GM13976 (cell line): ENCODE measurements around the gene PTPN6.

Source experiments
- DNase-seq: peaks from one replicate; pipeline ENCODE4 v3.0.0; 2012; ENCODE audit warnings: low spot score
- CTCF ChIP-seq: IDR thresholded peaks from 2 replicates; pipeline ENCODE4 v1.5.1; 2012; ENCODE audit warnings: borderline replicate concordance, mild to moderate bottlenecking; ENCODE audit not compliant: insufficient read depth; ENCODE audit errors: extremely low read depth, missing control alignments, control extremely low read depth
- in situ Hi-C: fragments of 300-500 bp; cut with MboI; formaldehyde crosslinking; loops from one replicate; pipeline ENCODE4 v1.12.0; 2022; ENCODE audit warnings: low sequenced_read_pairs, mixed read lengths, inconsistent platforms; ENCODE audit not compliant: unreplicated experiment

Gene PTPN6

GRCh38 chr12:6977653-6978052 lies 26.5 kb downstream of the PTPN6 start:
- TF ChIP-seq CTCF = no peak
- in situ Hi-C loops = no loop called here
- DNase-seq = no peak

GRCh38 chr12:6978188-6978587 lies 27.0 kb downstream of the PTPN6 start:
- TF ChIP-seq CTCF = no peak
- no peak for DNase-seq
- in situ Hi-C loops = no loop called here

GRCh38 chr12:6978611-6979011 lies 27.5 kb downstream of the PTPN6 start:
- in situ Hi-C loops = no loop called here
- DNase-seq = no peak
- no peak for TF ChIP-seq CTCF

GRCh38 chr12:6979021-6979420 lies 27.9 kb downstream of the PTPN6 start:
- no peak for DNase-seq
- in situ Hi-C loops = no loop called here
- no peak for TF ChIP-seq CTCF

GRCh38 chr12:6979453-6979852 lies 28.3 kb downstream of the PTPN6 start:
- DNase-seq = no peak
- TF ChIP-seq CTCF = no peak
- in situ Hi-C loops = no loop called here

GRCh38 chr12:6980075-6980474 lies 28.9 kb downstream of the PTPN6 start:
- in situ Hi-C loops = no loop called here
- DNase-seq = no peak
- no peak for TF ChIP-seq CTCF

GRCh38 chr12:6980740-6981139 lies 29.6 kb downstream of the PTPN6 start:
- no peak for TF ChIP-seq CTCF
- DNase-seq = no peak
- in situ Hi-C loops = no loop called here
